ENCODE data around the gene RBM20. TPM values are rescaled to one million over a fixed set of nuclear protein-coding genes. Genes with fewer than 3 reads are reported as not detected.

Gene RBM20
- total and polyA plus RNA-seq, 2 of the 13 experiments (the other 11 are each of a cell fraction or from before 2014, with no cell fraction given): 0.02 to 0.22 TPM

DNA sequence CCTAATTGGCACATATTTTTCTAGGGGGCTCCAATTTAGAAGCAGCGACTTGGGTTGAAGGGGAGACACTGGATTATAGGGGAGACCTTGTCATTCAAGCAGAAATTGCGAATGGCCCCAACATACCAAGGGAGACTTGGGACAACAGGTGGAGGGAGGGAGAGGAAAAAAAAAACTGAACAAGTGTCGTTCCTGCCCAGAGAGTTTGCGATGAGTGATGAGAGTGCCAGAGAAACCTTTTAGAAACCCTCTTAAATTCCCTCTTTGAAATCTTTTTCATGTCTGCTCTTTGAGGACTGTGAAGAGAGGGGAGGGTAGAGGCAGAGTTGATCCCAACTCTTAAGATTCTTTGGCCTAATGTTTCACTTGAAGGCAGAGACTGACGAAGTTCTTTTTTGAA, 24.3 kb downstream of the RBM20 start:
- ChIA-PET POLR2A (no interaction called here), CTCF (ENCODE audit: low intra/inter-chr PET ratio, low total read pairs) (no interaction called here)
- DNase-seq (ENCODE audit: low spot score) (no peak), FAIRE-seq (no peak), ATAC-seq (no peak)
- in situ Hi-C loops (cut with HindIII; ENCODE audit: extremely low pct_ligation_motif_present, low pct_unique_long_range_greater_than_20kb) (no loop called here), intact Hi-C loops (cut with micrococcal nuclease; ENCODE audit: unreplicated experiment) (no loop called here)
- H3K36me3 ChIP-seq (replicated peaks in 1 of 2; ENCODE audit: control insufficient read depth in 1 of 2, insufficient read depth in 2 of 2, low read length in 2 of 2): no peaks in the 10 kb centered on the region
- 25% methylated on average over 5 of the region's 5 CpGs for WGBS (ENCODE audit: low lambda C conversion rate)
- no peak overlapping the region for H3K4me3 ChIP-seq (replicated peaks in 1 of 3; ENCODE audit: insufficient read depth in 1 of 3, low read depth in 2 of 3, low read length in 3 of 3)
- no TSS peak for BruUV-seq (replicated peaks)
- H3K27me3 ChIP-seq (ENCODE audit: control insufficient read depth in 1 of 2, insufficient read depth in 2 of 2, low read length in 2 of 2): peaks cover 2 to 35% of the 10 kb centered on the region in 2 experiments; a peak in 2 of 5 replicates
- H3K4me2 ChIP-seq (ENCODE audit: low read depth, low read length): no peak overlapping the region
- no peak for TF ChIP-seq ZSCAN12 (CRISPR knock-in tag; IDR thresholded peaks at IDR 0.05)
- TF ChIP-seq TBP (CRISPR knock-in tag; IDR thresholded peaks at IDR 0.05): no peak
- TF ChIP-seq RFX3 (CRISPR knock-in tag; IDR thresholded peaks at IDR 0.05): no peak
- TF ChIP-seq IRF2 (CRISPR knock-in tag; IDR thresholded peaks at IDR 0.05): no peak
- TF ChIP-seq SNAPC5 (CRISPR knock-in tag; IDR thresholded peaks at IDR 0.05; ENCODE audit: borderline replicate concordance): no peak
- TF ChIP-seq ZBTB44 (CRISPR knock-in tag; IDR thresholded peaks at IDR 0.05): no peak
- TF ChIP-seq ZNF841 (CRISPR knock-in tag; IDR thresholded peaks at IDR 0.05; ENCODE audit: borderline replicate concordance): no peak
- no peak for TF ChIP-seq NONO (IDR thresholded peaks at IDR 0.05)
- TF ChIP-seq NONO (CRISPR knock-in tag; conservative IDR thresholded peaks at IDR 0.05): no peak
- TF ChIP-seq IKZF5 (CRISPR knock-in tag; IDR thresholded peaks at IDR 0.05): no peak
- TF ChIP-seq XRCC5 (optimal IDR thresholded peaks at IDR 0.05; ENCODE audit: low read length): no peak
- TF ChIP-seq MIER2 (CRISPR knock-in tag; IDR thresholded peaks at IDR 0.05): no peak
- no peak for TF ChIP-seq ZNF83 (CRISPR knock-in tag; IDR thresholded peaks at IDR 0.05; ENCODE audit: borderline replicate concordance)
- no peak for TF ChIP-seq GABPA (IDR thresholded peaks at IDR 0.05; ENCODE audit: low read depth, low read length)
- no peak for TF ChIP-seq GABPA (CRISPR knock-in tag; IDR thresholded peaks at IDR 0.05; ENCODE audit: low read depth)
- no peak for TF ChIP-seq FOXC1 (CRISPR knock-in tag; IDR thresholded peaks at IDR 0.05; ENCODE audit: borderline replicate concordance)
- TF ChIP-seq KDM1A (CRISPR knock-in tag; IDR thresholded peaks at IDR 0.05): no peak
- no peaks in the 10 kb centered on the region for H4K20me1 ChIP-seq (ENCODE audit: insufficient read depth, low read length)
- no peak overlapping the region for H3K27ac ChIP-seq (ENCODE audit: extremely low read length, insufficient read depth, low read length)
- H3K9me3 ChIP-seq (ENCODE audit: low read length): no peaks in the 10 kb centered on the region
- no peak overlapping the region for H2AFZ ChIP-seq (ENCODE audit: low read length)
- 0 out of 2 replicates have a peak, but pooled peaks cover 4% of the 10 kb centered on the region for H3K4me1 ChIP-seq (ENCODE audit: insufficient read depth, low read length)
- no peaks in the 10 kb centered on the region for H3K79me2 ChIP-seq (ENCODE audit: insufficient read depth, low read length)
- no peak overlapping the region for H3K9ac ChIP-seq (ENCODE audit: insufficient read depth, low read depth, low read length)
